H9 (cell line): Measurements from ENCODE around the gene RNPEPL1. TPM values are rescaled to one million over a fixed set of nuclear protein-coding genes. Genes with fewer than 3 reads are reported as not detected.

Experiments used
- DNase-seq: peaks from one replicate; pipeline ENCODE4 v3.0.0-alpha.2; 2017
- H2AFZ ChIP-seq: one replicate; pipeline ENCODE4 v1.6.1; 2013; ENCODE audit warnings: mild to moderate bottlenecking, low read length, control low read depth, moderate library complexity
- H2AK5ac ChIP-seq: 2 replicates; pipeline ENCODE4 v1.6.1; 2013; ENCODE audit warnings: low read length, control low read depth, mixed read lengths; ENCODE audit not compliant: insufficient read length
- H2BK120ac ChIP-seq: one replicate; pipeline ENCODE4 v1.6.1; 2013; ENCODE audit warnings: low read depth, mild to moderate bottlenecking, low read length, control low read depth, inconsistent platforms; ENCODE audit not compliant: poor library complexity, severe bottlenecking
- H2BK12ac ChIP-seq: 2 replicates; pipeline ENCODE4 v1.6.1; 2013; ENCODE audit warnings: low read length, control low read depth, mixed read lengths, low read depth; ENCODE audit not compliant: insufficient read length
- H2BK15ac ChIP-seq: 2 replicates; pipeline ENCODE4 v1.6.1; 2013; ENCODE audit warnings: low read depth, low read length, control low read depth
- H2BK20ac ChIP-seq: one replicate; pipeline ENCODE4 v1.6.1; 2013; ENCODE audit warnings: low read depth, mild to moderate bottlenecking, low read length, control low read depth, inconsistent platforms; ENCODE audit not compliant: poor library complexity, severe bottlenecking
- H2BK5ac ChIP-seq: 2 replicates; pipeline ENCODE4 v1.6.1; 2013; ENCODE audit warnings: low read length, control low read depth, mixed read lengths; ENCODE audit not compliant: insufficient read length
- H3K14ac ChIP-seq: 2 replicates; pipeline ENCODE4 v1.6.1; 2013; ENCODE audit warnings: low read length, control low read depth; ENCODE audit not compliant: insufficient read depth
- H3K18ac ChIP-seq: 2 replicates; pipeline ENCODE4 v1.6.1; 2013; ENCODE audit warnings: low read depth, mild to moderate bottlenecking, mixed read lengths, low read length, control low read depth; ENCODE audit not compliant: insufficient read length
- H3K23ac ChIP-seq: 2 replicates; pipeline ENCODE4 v1.6.1; 2013; ENCODE audit warnings: low read length, control low read depth, mixed read lengths, low read depth; ENCODE audit not compliant: insufficient read length
- H3K23me2 ChIP-seq: 2 replicates; pipeline ENCODE4 v1.6.1; 2013; ENCODE audit warnings: low read depth, mild to moderate bottlenecking, mixed read lengths, low read length, control low read depth; ENCODE audit not compliant: insufficient read length, poor library complexity, severe bottlenecking
- H3K27ac ChIP-seq: 2 replicates; pipeline ENCODE4 v1.5.1; 2013; ENCODE audit warnings: low read length, control low read depth, mixed read lengths, low read depth; ENCODE audit not compliant: insufficient read length
- H3K27me3 ChIP-seq: 2 replicates; pipeline ENCODE4 v1.6.1; 2013; ENCODE audit warnings: low read length, control low read depth, inconsistent platforms; ENCODE audit not compliant: insufficient read depth
- H3K4ac ChIP-seq: 2 replicates; pipeline ENCODE4 v1.6.1; 2013; ENCODE audit warnings: low read depth, mild to moderate bottlenecking, control low read depth, inconsistent platforms, low read length, moderate library complexity
- H3K4me1 ChIP-seq: 2 replicates; pipeline ENCODE4 v1.6.1; 2013; ENCODE audit warnings: low read length, control low read depth, inconsistent platforms; ENCODE audit not compliant: insufficient read depth
- H3K4me2 ChIP-seq: 2 replicates; pipeline ENCODE4 v1.6.1; 2013; ENCODE audit warnings: low read length, control low read depth, mixed read lengths; ENCODE audit not compliant: insufficient read length, insufficient read depth
- H3K56ac ChIP-seq: 2 replicates; pipeline ENCODE4 v1.6.1; 2013; ENCODE audit warnings: low read depth, mild to moderate bottlenecking, mixed read lengths, low read length, control low read depth; ENCODE audit not compliant: insufficient read length
- H3K79me1 ChIP-seq: 2 replicates; pipeline ENCODE4 v1.6.1; 2013; ENCODE audit warnings: low read depth, mild to moderate bottlenecking, moderate library complexity, low read length, control low read depth, inconsistent platforms; ENCODE audit not compliant: insufficient read depth, poor library complexity, severe bottlenecking
- H3K79me2 ChIP-seq: 2 replicates; pipeline ENCODE4 v1.6.1; 2013; ENCODE audit warnings: low read length, control low read depth, inconsistent platforms; ENCODE audit not compliant: insufficient read depth
- H3K9ac ChIP-seq: 2 replicates; pipeline ENCODE4 v1.6.1; 2013; ENCODE audit warnings: low read length, control low read depth, mixed read lengths; ENCODE audit not compliant: insufficient read length; ENCODE audit errors: extremely low read depth
- H3K9me3 ChIP-seq: one replicate; pipeline ENCODE4 v1.6.1; 2013; ENCODE audit warnings: low read depth, low read length, inconsistent platforms; ENCODE audit not compliant: control insufficient read depth
- H3T11ph ChIP-seq: one replicate; pipeline ENCODE4 v1.6.1; 2013; ENCODE audit warnings: mild to moderate bottlenecking, low read length, control low read depth, inconsistent platforms
- H4K20me1 ChIP-seq: one replicate; pipeline ENCODE4 v1.6.1; 2013; ENCODE audit not compliant: control insufficient read depth, insufficient read length, insufficient read depth
- H4K5ac ChIP-seq: 2 replicates; pipeline ENCODE4 v1.6.1; 2013; ENCODE audit warnings: low read depth, mild to moderate bottlenecking, mixed read lengths, low read length, control low read depth; ENCODE audit not compliant: insufficient read length
- H4K8ac ChIP-seq: replicated peaks from 2 replicates; pipeline ENCODE4 v1.6.1; 2013; ENCODE audit warnings: low read length, control low read depth, mixed read lengths, low read depth; ENCODE audit not compliant: insufficient read length
- H4K91ac ChIP-seq: 2 replicates; pipeline ENCODE4 v1.6.1; 2013; ENCODE audit warnings: low read depth, mild to moderate bottlenecking, moderate library complexity, mixed read lengths, low read length, control low read depth; ENCODE audit not compliant: insufficient read length
- H3K27ac Mint-ChIP-seq, 3 experiments: 2 replicates in 2 of 3; 3 replicates in 1 of 3; pipeline ENCODE4 v1.8.0; 2020 to 2021; ENCODE audit warnings: mixed read lengths in 3 of 3, mild to moderate bottlenecking in 1 of 3, moderate library complexity in 1 of 3
- H3K27me3 Mint-ChIP-seq: 2 replicates; pipeline ENCODE4 v1.8.0; 2021; ENCODE audit warnings: low read depth, mild to moderate bottlenecking, moderate library complexity, mixed read lengths
- H3K36me3 Mint-ChIP-seq, 3 experiments: 2 replicates in 2 of 3; 3 replicates in 1 of 3; pipeline ENCODE4 v1.8.0; 2020 to 2021; ENCODE audit warnings: low read depth in 3 of 3, mixed read lengths in 3 of 3; ENCODE audit not compliant: insufficient read depth in 1 of 3
- H3K4me1 Mint-ChIP-seq, 2 experiments: 2 replicates each; pipeline ENCODE4 v1.8.0; 2020; ENCODE audit warnings: mixed read lengths in 2 of 2
- H3K4me3 Mint-ChIP-seq, 2 experiments: 2 replicates in 1 of 2; 3 replicates in 1 of 2; pipeline ENCODE4 v1.8.0; 2020 to 2021; ENCODE audit warnings: mild to moderate bottlenecking in 2 of 2, mixed read lengths in 2 of 2, moderate library complexity in 1 of 2
- H3K9me3 Mint-ChIP-seq, 2 experiments: 2 replicates in 1 of 2; 3 replicates in 1 of 2; pipeline ENCODE4 v1.8.0; 2020; ENCODE audit warnings: mild to moderate bottlenecking in 2 of 2, mixed read lengths in 2 of 2, moderate library complexity in 1 of 2
- CTCF ChIP-seq: fragments of 200-600 bp; sonication (generic); conservative IDR thresholded peaks from 3 replicates; pipeline ENCODE4 v1.8.0; 2021; ENCODE audit warnings: antibody characterized with exemption, mild to moderate bottlenecking
- WGBS: extraction: QIAGEN DNeasy Blood & Tissue Kit; methylation state at CpG from one replicate; pipeline ENCODE4 v1.1.7; 2013; ENCODE audit warnings: missing lambda C conversion rate, low lambda C conversion rate, mixed read lengths; ENCODE audit not compliant: insufficient read length; ENCODE audit errors: extremely low coverage; 5-methylcytosine and 5-hydroxymethylcytosine counted together
- total RNA-seq: library from RNA; stranded (reverse); gene quantifications from 2 replicates; pipeline ENCODE4 v1.2.1, GENCODE V29; 2021

The RNPEPL1 gene
- total RNA-seq, 1 experiment from 2014 or later = 22.5 TPM

- Histone ChIP-seq H3K9ac (no peak overlapping the region), H2BK12ac (no peak overlapping the region), H3K4me2 (no peak overlapping the region), H3K27ac (no peak overlapping the region), H3K79me2 (no peaks in the 10 kb centered on the region), H2BK120ac (no peak overlapping the region), H2BK15ac (no peak overlapping the region), H3K4ac (no peak overlapping the region), H3K27me3 (no peaks in the 10 kb centered on the region), H3K23me2 (no peaks in the 10 kb centered on the region), H2AK5ac (no peak overlapping the region), H4K91ac (no peak overlapping the region), H2BK5ac (no peak overlapping the region), H3T11ph (no peak overlapping the region), H3K56ac (no peak overlapping the region), H4K20me1 (no peaks in the 10 kb centered on the region), H2BK20ac (no peak overlapping the region), H3K79me1 (no peaks in the 10 kb centered on the region), H4K8ac (no peak overlapping the region), H3K4me1 (no peaks in the 10 kb centered on the region), H4K5ac (no peak overlapping the region), H3K18ac (no peak overlapping the region), H3K9me3 (no peaks in the 10 kb centered on the region), H3K23ac (no peak overlapping the region), H2AFZ (no peak overlapping the region), H3K14ac (no peak overlapping the region)
- H3K27me3 Mint-ChIP-seq = no peaks in the 10 kb centered on the region
- H3K9me3 Mint-ChIP-seq = no peaks in the 10 kb centered on the region
- no peak for DNase-seq
- H3K36me3 Mint-ChIP-seq = no peaks in the 10 kb centered on the region; a peak in 2 of 7 replicates
- H3K4me3 Mint-ChIP-seq = no peak overlapping the region
- WGBS = no CpG with 5 or more reads among the region's 8 CpGs
- no peak overlapping the region for H3K27ac Mint-ChIP-seq
- peaks cover 7 to 16% of the 10 kb centered on the region in 2 experiments for H3K4me1 Mint-ChIP-seq
- TF ChIP-seq CTCF = no peak
These were observed 10.2 kb downstream of the RNPEPL1 start for GRCh38 chr2:240578488-240578887.
